HG03175 (cell line): ENCODE data around the gene APOBEC3B.
"Not testable (repeated sequence)": the region's sequence is repeated elsewhere in the genome, so short reads cannot be mapped to it uniquely, and the experiment has no call there.

Source experiments
- ATAC-seq: cut with Tn5 transposase; IDR thresholded peaks from one replicate; pipeline ENCODE4 v1.9.1; 2021; ENCODE audit warnings: mild to moderate bottlenecking, moderate library complexity; ENCODE audit not compliant: unreplicated experiment

APOBEC3B gene

GRCh38 chr22:38950527-38951295 is 31.4 kb upstream of the APOBEC3B start:
- ATAC-seq, result no peak

GRCh38 chr22:38951734-38952133 is 30.4 kb upstream of the APOBEC3B start:
- ATAC-seq, result no peak

GRCh38 chr22:38952281-38952993 is 29.7 kb upstream of the APOBEC3B start:
- no peak for ATAC-seq

- ATAC-seq, result no peak
Measured at GRCh38 chr22:38953091-38953490, 29.1 kb upstream of the APOBEC3B start.

GRCh38 chr22:38953577-38954413 is 28.4 kb upstream of the APOBEC3B start:
- peak; percentile 75 for ATAC-seq

GRCh38 chr22:38954414-38955043 is 27.6 kb upstream of the APOBEC3B start:
- ATAC-seq, result no peak

GRCh38 chr22:38955250-38955905 is 26.8 kb upstream of the APOBEC3B start:
- no peak for ATAC-seq

- ATAC-seq, result no peak
Measured at GRCh38 chr22:38955926-38956325, 26.2 kb upstream of the APOBEC3B start.

GRCh38 chr22:38956551-38956950 is 25.6 kb upstream of the APOBEC3B start:
- no peak for ATAC-seq

- no peak for ATAC-seq
Measured at GRCh38 chr22:38957046-38957770, 24.9 kb upstream of the APOBEC3B start, which contains the start of gene APOBEC3A. APOBEC3A (plus strand) TSS chr22:38957609; CDS start chr22:38957692, 83 bp downstream.

- no peak for ATAC-seq
Measured at GRCh38 chr22:38957808-38958650, 24.1 kb upstream of the APOBEC3B start.

- ATAC-seq, result not testable (repeated sequence)
Measured at GRCh38 chr22:38958651-38958943, 23.6 kb upstream of the APOBEC3B start.

GRCh38 chr22:38959590-38959989 is 22.6 kb upstream of the APOBEC3B start:
- ATAC-seq, result no peak

- not testable (repeated sequence) for ATAC-seq
Measured at GRCh38 chr22:38960673-38961072, 21.5 kb upstream of the APOBEC3B start.

- ATAC-seq, result not testable (repeated sequence)
Measured at GRCh38 chr22:38963291-38963738, 18.8 kb upstream of the APOBEC3B start.

GRCh38 chr22:38963872-38964271 is 18.3 kb upstream of the APOBEC3B start:
- no peak for ATAC-seq

GRCh38 chr22:38964306-38964705 is 17.8 kb upstream of the APOBEC3B start:
- ATAC-seq, result no peak

GRCh38 chr22:38964989-38965388 is 17.2 kb upstream of the APOBEC3B start:
- ATAC-seq, result no peak
